Breast epithelium (tissue), 3 donors: ENCODE results near the gene CNKSR3.

Experiments
- POLR2A ChIP-seq: fragments of 450-650 bp; IDR thresholded peaks from one replicate; pipeline ENCODE4 v1.6.1; 2016; ENCODE audit warnings: antibody characterized with exemption, mild to moderate bottlenecking, moderate library complexity
- TF ChIP-seq, protein P1 (sequence below), 3 donors: fragments of 450-650 bp; IDR thresholded peaks; one replicate each; pipeline ENCODE4 v1.5.1; 2016 to 2017; ENCODE audit warnings: antibody characterized with exemption in 3 of 3, mild to moderate bottlenecking in 3 of 3, moderate library complexity in 3 of 3

GRCh38 chr6:154408891-154409500, 101.5 kb downstream of the CNKSR3 start:
- TF ChIP-seq, protein P1, sequence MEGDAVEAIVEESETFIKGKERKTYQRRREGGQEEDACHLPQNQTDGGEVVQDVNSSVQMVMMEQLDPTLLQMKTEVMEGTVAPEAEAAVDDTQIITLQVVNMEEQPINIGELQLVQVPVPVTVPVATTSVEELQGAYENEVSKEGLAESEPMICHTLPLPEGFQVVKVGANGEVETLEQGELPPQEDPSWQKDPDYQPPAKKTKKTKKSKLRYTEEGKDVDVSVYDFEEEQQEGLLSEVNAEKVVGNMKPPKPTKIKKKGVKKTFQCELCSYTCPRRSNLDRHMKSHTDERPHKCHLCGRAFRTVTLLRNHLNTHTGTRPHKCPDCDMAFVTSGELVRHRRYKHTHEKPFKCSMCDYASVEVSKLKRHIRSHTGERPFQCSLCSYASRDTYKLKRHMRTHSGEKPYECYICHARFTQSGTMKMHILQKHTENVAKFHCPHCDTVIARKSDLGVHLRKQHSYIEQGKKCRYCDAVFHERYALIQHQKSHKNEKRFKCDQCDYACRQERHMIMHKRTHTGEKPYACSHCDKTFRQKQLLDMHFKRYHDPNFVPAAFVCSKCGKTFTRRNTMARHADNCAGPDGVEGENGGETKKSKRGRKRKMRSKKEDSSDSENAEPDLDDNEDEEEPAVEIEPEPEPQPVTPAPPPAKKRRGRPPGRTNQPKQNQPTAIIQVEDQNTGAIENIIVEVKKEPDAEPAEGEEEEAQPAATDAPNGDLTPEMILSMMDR (IDR thresholded peaks at IDR 0.05), result peak in 1 of 3 donors; percentile 22
- no peak for TF ChIP-seq POLR2A
